Neural progenitor cell (in vitro differentiated cells): ENCODE data around the gene FSTL4. TPM values are rescaled to one million over a fixed set of nuclear protein-coding genes. Genes with fewer than 3 reads are reported as not detected.

ENCODE experiments used
- DNase-seq: peaks from one replicate; pipeline ENCODE4 v3.0.0-alpha.2; 2016; ENCODE audit warnings: low spot score
- H2AFZ ChIP-seq: fragments of 200-600 bp; sonication (generic); replicated peaks from 2 replicates; pipeline ENCODE4 v1.6.1; 2016; ENCODE audit warnings: antibody characterized with exemption
- H3F3A ChIP-seq: fragments of 200-600 bp; sonication (generic); 2 replicates; pipeline ENCODE4 v1.6.1; 2016; ENCODE audit warnings: antibody characterized with exemption, low read depth
- H3K27ac ChIP-seq: fragments of 200-600 bp; sonication (generic); 2 replicates; pipeline ENCODE4 v1.5.1; 2016; ENCODE audit warnings: mild to moderate bottlenecking
- H3K27me3 ChIP-seq: fragments of 200-600 bp; sonication (generic); 2 replicates; pipeline ENCODE4 v1.6.1; 2016; ENCODE audit warnings: mild to moderate bottlenecking, moderate library complexity
- H3K36me3 ChIP-seq: fragments of 200-600 bp; sonication (generic); 2 replicates; pipeline ENCODE4 v1.5.1; 2016
- H3K4me1 ChIP-seq: fragments of 200-600 bp; sonication (generic); 2 replicates; pipeline ENCODE4 v1.6.1; 2016; ENCODE audit warnings: mixed run types
- H3K4me2 ChIP-seq: fragments of 200-600 bp; sonication (generic); 2 replicates; pipeline ENCODE4 v1.6.1; 2016
- H3K4me3 ChIP-seq: fragments of 200-600 bp; sonication (generic); 2 replicates; pipeline ENCODE4 v1.5.1; 2016
- H3K79me2 ChIP-seq: fragments of 200-600 bp; sonication (generic); 2 replicates; pipeline ENCODE4 v1.6.1; 2016; ENCODE audit warnings: low read depth
- H3K9ac ChIP-seq: fragments of 200-600 bp; sonication (generic); 2 replicates; pipeline ENCODE4 v1.6.1; 2016
- H3K9me3 ChIP-seq: fragments of 200-600 bp; sonication (generic); 2 replicates; pipeline ENCODE4 v1.5.1; 2016; ENCODE audit warnings: low read depth
- H4K20me1 ChIP-seq: fragments of 200-600 bp; sonication (generic); 2 replicates; pipeline ENCODE4 v1.6.1; 2016; ENCODE audit warnings: low read depth
- H3K27ac Mint-ChIP-seq: 3 replicates; pipeline ENCODE4 v1.8.0; 2021; ENCODE audit warnings: mixed read lengths
- H3K27me3 Mint-ChIP-seq: 2 replicates; pipeline ENCODE4 v1.8.0; 2022; ENCODE audit warnings: low read depth, mild to moderate bottlenecking, inconsistent platforms, moderate library complexity, mixed read lengths; ENCODE audit not compliant: insufficient read depth
- H3K36me3 Mint-ChIP-seq: 3 replicates; pipeline ENCODE4 v1.8.0; 2021; ENCODE audit warnings: mixed read lengths
- H3K4me1 Mint-ChIP-seq: 3 replicates; pipeline ENCODE4 v1.8.0; 2021; ENCODE audit warnings: mixed read lengths
- H3K4me3 Mint-ChIP-seq: 3 replicates; pipeline ENCODE4 v1.8.0; 2021; ENCODE audit warnings: mild to moderate bottlenecking, moderate library complexity, mixed read lengths
- H3K9me3 Mint-ChIP-seq: 3 replicates; pipeline ENCODE4 v1.8.0; 2020; ENCODE audit warnings: mixed read lengths
- CTCF ChIP-seq: fragments of 200-600 bp; sonication (generic); IDR thresholded peaks from 2 replicates; pipeline ENCODE4 v1.5.1; 2017; ENCODE audit warnings: antibody characterized with exemption, mild to moderate bottlenecking
- EZH2 ChIP-seq: fragments of 200-600 bp; sonication (generic); IDR thresholded peaks from 2 replicates; pipeline ENCODE4 v1.6.1; 2017; ENCODE audit warnings: antibody characterized with exemption, mild to moderate bottlenecking, moderate library complexity
- EZH2phosphoT487 ChIP-seq: fragments of 200-600 bp; sonication (generic); IDR thresholded peaks from 2 replicates; pipeline ENCODE4 v1.6.1; 2017; ENCODE audit warnings: antibody characterized with exemption
- total RNA-seq: library from RNA; depleted of rRNA; stranded (reverse); fragments of >200 nt; gene quantifications from 2 replicates; pipeline ENCODE4 v1.2.3, GENCODE V29; 2015; ENCODE audit warnings: low replicate concordance

Gene FSTL4
- total RNA-seq, 1 donor from 2014 or later: 0.95 TPM

DNA sequence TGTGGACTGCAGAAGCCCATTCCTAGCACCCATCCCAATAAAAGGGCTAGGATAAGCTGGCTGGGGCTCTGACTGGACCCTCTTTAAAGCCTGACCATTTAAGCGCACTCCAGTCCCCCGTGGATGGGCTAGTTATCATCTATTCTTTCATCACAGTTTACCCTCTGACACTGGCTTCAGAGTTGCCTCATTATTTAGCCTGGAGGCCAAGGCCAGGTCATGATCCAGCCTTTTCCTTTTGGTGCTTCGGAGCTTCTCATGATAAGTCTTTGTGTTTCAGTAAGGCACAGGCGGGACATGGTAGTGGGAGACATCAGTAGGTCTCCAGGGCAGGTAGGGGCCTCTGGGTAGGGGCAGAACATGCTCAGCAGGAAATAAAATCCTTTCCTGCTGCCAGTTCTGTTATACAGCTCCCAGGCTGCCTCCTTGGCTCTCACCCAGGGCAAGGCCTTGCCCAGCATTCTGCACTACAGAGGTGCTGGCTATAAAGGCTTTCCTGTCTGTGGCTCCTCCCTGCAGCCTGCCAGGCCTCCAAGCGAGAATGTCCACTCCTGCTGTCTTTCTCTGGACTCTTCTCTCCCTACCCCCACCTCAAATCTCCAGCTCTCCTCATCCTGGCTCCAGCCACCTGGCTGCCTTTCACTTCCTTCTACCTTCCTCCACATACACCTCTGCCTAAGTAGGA, 128.8 kb downstream of the FSTL4 start:
- no peak overlapping the region for H3K27ac Mint-ChIP-seq
- DNase-seq: no peak
- no peaks in the 10 kb centered on the region for H3K36me3 Mint-ChIP-seq
- peaks cover 3% of the 10 kb centered on the region for H3K4me1 ChIP-seq
- no peak overlapping the region for H3K4me3 ChIP-seq
- TF ChIP-seq CTCF: no peak
- no peak for TF ChIP-seq EZH2phosphoT487
- no peak for TF ChIP-seq EZH2
- H3K36me3 ChIP-seq: no peaks in the 10 kb centered on the region
- H4K20me1 ChIP-seq: no peaks in the 10 kb centered on the region
- H3K9me3 Mint-ChIP-seq: peaks cover 2% of the 10 kb centered on the region
- H3K9me3 ChIP-seq: no peaks in the 10 kb centered on the region
- no peak overlapping the region for H3K9ac ChIP-seq
- no peaks in the 10 kb centered on the region for H3K79me2 ChIP-seq
- H3K27me3 ChIP-seq: no peaks in the 10 kb centered on the region
- peaks cover 14% of the 10 kb centered on the region for H3K27me3 Mint-ChIP-seq
- no peak overlapping the region for H2AFZ ChIP-seq
- no peak overlapping the region for H3K4me3 Mint-ChIP-seq
- H3K4me2 ChIP-seq: no peak overlapping the region
- H3F3A ChIP-seq: no peaks in the 10 kb centered on the region
- peaks cover 3% of the 10 kb centered on the region for H3K4me1 Mint-ChIP-seq
- H3K27ac ChIP-seq: no peak overlapping the region

DNA sequence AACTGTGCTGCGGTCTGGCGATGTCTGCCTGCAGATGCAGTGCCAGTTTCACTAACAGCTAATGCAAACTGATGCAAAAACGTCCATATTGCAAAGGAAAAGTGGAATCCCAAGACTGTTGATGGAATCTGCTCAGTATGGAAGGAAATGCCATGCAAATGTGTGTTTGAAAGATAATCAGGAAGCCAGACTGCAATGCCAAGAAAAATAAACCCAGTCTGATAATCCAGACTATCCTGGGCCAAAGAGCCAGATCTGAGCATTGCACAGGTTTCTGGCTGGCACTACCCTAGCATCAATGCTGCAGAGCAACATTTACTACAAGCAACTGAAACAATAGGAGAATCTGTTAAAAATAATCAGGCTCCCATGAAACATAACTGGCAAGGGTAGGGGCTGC, 130.3 kb downstream of the FSTL4 start:
- H3K9me3 Mint-ChIP-seq: peaks cover 2% of the 10 kb centered on the region
- no peaks in the 10 kb centered on the region for H4K20me1 ChIP-seq
- H2AFZ ChIP-seq: no peak overlapping the region
- H3K4me2 ChIP-seq: no peak overlapping the region
- no peaks in the 10 kb centered on the region for H3K36me3 ChIP-seq
- no peak overlapping the region for H3K4me3 Mint-ChIP-seq
- no peaks in the 10 kb centered on the region for H3F3A ChIP-seq
- H3K27me3 ChIP-seq: no peaks in the 10 kb centered on the region
- no peak overlapping the region for H3K27ac Mint-ChIP-seq
- H3K9ac ChIP-seq: no peak overlapping the region
- no peak for DNase-seq
- H3K27me3 Mint-ChIP-seq: peaks cover 8% of the 10 kb centered on the region
- no peak overlapping the region for H3K4me3 ChIP-seq
- TF ChIP-seq EZH2 (no peak), EZH2phosphoT487 (no peak), CTCF (no peak)
- no peaks in the 10 kb centered on the region for H3K36me3 Mint-ChIP-seq
- H3K27ac ChIP-seq: no peak overlapping the region
- H3K4me1 Mint-ChIP-seq: peaks cover 3% of the 10 kb centered on the region
- H3K9me3 ChIP-seq: no peaks in the 10 kb centered on the region
- peaks cover 3% of the 10 kb centered on the region for H3K4me1 ChIP-seq
- no peaks in the 10 kb centered on the region for H3K79me2 ChIP-seq

- peaks cover 8% of the 10 kb centered on the region for H3K27me3 Mint-ChIP-seq
- H3K9me3 Mint-ChIP-seq: peaks cover 2% of the 10 kb centered on the region
- no peaks in the 10 kb centered on the region for H3K36me3 Mint-ChIP-seq
- H3K4me3 Mint-ChIP-seq: no peak overlapping the region
- Histone ChIP-seq H3F3A (no peaks in the 10 kb centered on the region), H3K27me3 (no peaks in the 10 kb centered on the region), H3K4me3 (no peak overlapping the region), H2AFZ (no peak overlapping the region), H4K20me1 (no peaks in the 10 kb centered on the region), H3K9me3 (no peaks in the 10 kb centered on the region), H3K9ac (no peak overlapping the region), H3K4me2 (no peak overlapping the region), H3K36me3 (no peaks in the 10 kb centered on the region), H3K4me1 (peaks cover 3% of the 10 kb centered on the region), H3K27ac (no peak overlapping the region), H3K79me2 (no peaks in the 10 kb centered on the region)
- no peak for DNase-seq
- no peak for TF ChIP-seq EZH2phosphoT487
- TF ChIP-seq EZH2: no peak
- no peak for TF ChIP-seq CTCF
- no peak overlapping the region for H3K27ac Mint-ChIP-seq
- peaks cover 3% of the 10 kb centered on the region for H3K4me1 Mint-ChIP-seq
These were observed 131.5 kb downstream of the FSTL4 start for GRCh38 chr5:133480866-133481265.
